CD14-positive monocyte (primary cell): ENCODE data around the gene TMPRSS15. TPM values are rescaled to one million over a fixed set of nuclear protein-coding genes. Genes with fewer than 3 reads are reported as not detected.

Source experiments
- DNase-seq, 3 donors: peaks; one replicate each; pipeline ENCODE4 v3.0.0-alpha.2; 2011 to 2022
- H2AFZ ChIP-seq: 2 replicates; pipeline ENCODE4 v1.6.0; 2012; ENCODE audit warnings: mild to moderate bottlenecking, low read depth, low read length, inconsistent platforms; ENCODE audit not compliant: insufficient read depth, poor library complexity, severe bottlenecking
- H3K27ac ChIP-seq, 2 donors: 1 replicate in 1 of 2; 2 replicates in 1 of 2; pipeline ENCODE4 v1.5.1; 2012 to 2013; ENCODE audit warnings: low read length in 2 of 2, control low read depth in 1 of 2, inconsistent platforms in 1 of 2, low read depth in 1 of 2, mild to moderate bottlenecking in 1 of 2
- H3K27me3 ChIP-seq, 2 donors: one replicate each; pipeline versions ENCODE4 v1.6.0 to v1.6.1; 2011 to 2013; ENCODE audit warnings: low read length in 2 of 2; ENCODE audit not compliant: control insufficient read depth in 2 of 2, insufficient read depth in 2 of 2
- H3K36me3 ChIP-seq, 2 donors: replicated peaks in 1 of 2; 1 replicate in 1 of 2; 2 replicates in 1 of 2; pipeline versions ENCODE4 v1.5.1 to v1.6.1; 2012 to 2013; ENCODE audit warnings: low read length in 2 of 2, control low read depth in 1 of 2, inconsistent platforms in 1 of 2, mild to moderate bottlenecking in 1 of 2; ENCODE audit not compliant: insufficient read depth in 2 of 2, control insufficient read depth in 1 of 2
- H3K4me1 ChIP-seq, 2 donors: 1 replicate in 1 of 2; 2 replicates in 1 of 2; pipeline versions ENCODE4 v1.5.1 to v1.6.1; 2012 to 2013; ENCODE audit warnings: low read length in 2 of 2, control low read depth in 1 of 2, inconsistent platforms in 1 of 2, mild to moderate bottlenecking in 1 of 2, moderate library complexity in 1 of 2; ENCODE audit not compliant: insufficient read depth in 2 of 2, control insufficient read depth in 1 of 2
- H3K4me2 ChIP-seq: replicated peaks from 2 replicates; pipeline ENCODE3; 2012; ENCODE audit warnings: low read length, moderate library complexity, mild to moderate bottlenecking; ENCODE audit not compliant: poor library complexity, severe bottlenecking; ENCODE audit errors: extremely low read depth
- H3K4me3 ChIP-seq, 3 experiments: fragments of 200-600 bp in 1 of 3; sonication (generic) in 1 of 3; replicated peaks in 1 of 3; 1 replicate in 2 of 3; 2 replicates in 1 of 3; pipeline ENCODE4 v1.5.1; 2011 to 2013; ENCODE audit warnings: low read length in 3 of 3, mild to moderate bottlenecking in 3 of 3, control low read depth in 2 of 3, low read depth in 2 of 3, inconsistent platforms in 1 of 3, moderate library complexity in 1 of 3
- H3K79me2 ChIP-seq: 2 replicates; pipeline ENCODE4 v1.6.0; 2012; ENCODE audit warnings: mild to moderate bottlenecking, control low read depth, inconsistent platforms, low read length, moderate library complexity; ENCODE audit not compliant: insufficient read depth
- H3K9ac ChIP-seq: 2 replicates; pipeline ENCODE4 v1.6.0; 2017; ENCODE audit warnings: low read length, mild to moderate bottlenecking; ENCODE audit not compliant: insufficient read depth, poor library complexity, severe bottlenecking
- H3K9me3 ChIP-seq, 2 donors: replicated peaks in 1 of 2; 1 replicate in 1 of 2; 2 replicates in 1 of 2; pipeline versions ENCODE4 v1.5.1 to v1.6.1; 2012 to 2013; ENCODE audit warnings: low read length in 2 of 2, control low read depth in 1 of 2; ENCODE audit not compliant: control insufficient read depth in 1 of 2, insufficient read depth in 1 of 2
- H4K20me1 ChIP-seq: 2 replicates; pipeline ENCODE4 v1.6.0; 2012; ENCODE audit warnings: mild to moderate bottlenecking, low read length, control low read depth, moderate library complexity; ENCODE audit not compliant: insufficient read depth
- H3K27ac Mint-ChIP-seq, 7 donors: one replicate each; pipeline ENCODE4 v1.8.0; 2020; ENCODE audit warnings: mild to moderate bottlenecking in 7 of 7, mixed read lengths in 7 of 7, moderate library complexity in 6 of 7, inconsistent platforms in 2 of 7
- H3K27me3 Mint-ChIP-seq, 3 donors: one replicate each; pipeline ENCODE4 v1.8.0; 2021 to 2022; ENCODE audit warnings: low read depth in 3 of 3, mild to moderate bottlenecking in 3 of 3, mixed read lengths in 3 of 3, moderate library complexity in 3 of 3, inconsistent platforms in 1 of 3
- H3K36me3 Mint-ChIP-seq, 2 donors: one replicate each; pipeline ENCODE4 v1.8.0; 2020; ENCODE audit warnings: mixed read lengths in 2 of 2, inconsistent platforms in 1 of 2, mild to moderate bottlenecking in 1 of 2
- H3K4me1 Mint-ChIP-seq: one replicate; pipeline ENCODE4 v1.8.0; 2020; ENCODE audit warnings: mild to moderate bottlenecking, mixed read lengths
- H3K4me3 Mint-ChIP-seq, 2 donors: one replicate each; pipeline ENCODE4 v1.8.0; 2020; ENCODE audit warnings: mild to moderate bottlenecking in 2 of 2, mixed read lengths in 2 of 2, moderate library complexity in 1 of 2
- H3K9me3 Mint-ChIP-seq, 7 donors: one replicate each; pipeline ENCODE4 v1.8.0; 2020 to 2022; ENCODE audit warnings: mixed read lengths in 7 of 7, mild to moderate bottlenecking in 6 of 7, moderate library complexity in 6 of 7, inconsistent platforms in 2 of 7
- WGBS: methylation state at CpG from one replicate; pipeline ENCODE4 v1.1.5; 2013; ENCODE audit warnings: missing lambda C conversion rate; ENCODE audit not compliant: insufficient coverage; 5-methylcytosine and 5-hydroxymethylcytosine counted together
- intact Hi-C, 2 donors: fragments of 100-400 bp; cut with micrococcal nuclease; formaldehyde crosslinking; loops; one replicate each; pipeline versions ENCODE4 v1.15.0 to v1.15.1; 2023
- polyA plus RNA-seq, 3 donors: library from polyadenylated mRNA; depleted of rRNA in 1 of 3; unstranded in 2 of 3; stranded (reverse) in 1 of 3; fragments of 300-500 nt in 2 of 3; fragments of >200 nt in 1 of 3; fragmentation: Illumina TruSeq in 2 of 3; gene quantifications; 1 replicate in 2 of 3; 2 replicates in 1 of 3; pipeline ENCODE4 v1.2.3, GENCODE V29; 2012 to 2021
- TF ChIP-seq, protein P1 (sequence below): fragments of 200-600 bp; IDR thresholded peaks from one replicate; pipeline ENCODE4 v1.8.0; 2022; ENCODE audit warnings: antibody characterized with exemption, mild to moderate bottlenecking

TMPRSS15 gene
- polyA plus RNA-seq, 3 donors = not detected

DNA sequence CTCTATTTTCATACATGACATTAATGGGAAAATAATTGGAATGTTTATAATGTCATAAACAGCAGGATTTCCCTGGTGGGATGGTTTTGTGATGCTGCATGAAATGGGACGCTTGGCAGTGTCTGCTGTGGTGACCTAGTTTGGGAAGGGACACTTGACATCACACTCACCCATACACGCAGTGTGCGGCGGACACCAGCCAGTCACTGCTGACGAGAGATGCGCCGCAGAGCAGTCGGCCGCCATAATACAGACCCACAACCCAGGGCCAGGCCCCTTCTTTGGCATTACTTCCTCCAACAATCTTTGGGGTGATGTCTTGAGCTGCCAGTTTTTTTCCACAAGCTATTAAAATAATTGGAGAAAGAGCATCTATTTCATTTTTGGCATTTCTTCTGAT, 109.5 kb downstream of the TMPRSS15 start:
- Histone ChIP-seq H3K27me3 (no peaks in the 10 kb centered on the region), H2AFZ (no peak overlapping the region), H3K4me2 (no peak overlapping the region), H3K79me2 (no peaks in the 10 kb centered on the region), H4K20me1 (no peaks in the 10 kb centered on the region), H3K36me3 (no peaks in the 10 kb centered on the region), H3K9me3 (no peaks in the 10 kb centered on the region), H3K4me1 (no peaks in the 10 kb centered on the region), H3K9ac (no peak overlapping the region), H3K4me3 (no peak overlapping the region), H3K27ac (no peak overlapping the region)
- TF ChIP-seq, protein P1, sequence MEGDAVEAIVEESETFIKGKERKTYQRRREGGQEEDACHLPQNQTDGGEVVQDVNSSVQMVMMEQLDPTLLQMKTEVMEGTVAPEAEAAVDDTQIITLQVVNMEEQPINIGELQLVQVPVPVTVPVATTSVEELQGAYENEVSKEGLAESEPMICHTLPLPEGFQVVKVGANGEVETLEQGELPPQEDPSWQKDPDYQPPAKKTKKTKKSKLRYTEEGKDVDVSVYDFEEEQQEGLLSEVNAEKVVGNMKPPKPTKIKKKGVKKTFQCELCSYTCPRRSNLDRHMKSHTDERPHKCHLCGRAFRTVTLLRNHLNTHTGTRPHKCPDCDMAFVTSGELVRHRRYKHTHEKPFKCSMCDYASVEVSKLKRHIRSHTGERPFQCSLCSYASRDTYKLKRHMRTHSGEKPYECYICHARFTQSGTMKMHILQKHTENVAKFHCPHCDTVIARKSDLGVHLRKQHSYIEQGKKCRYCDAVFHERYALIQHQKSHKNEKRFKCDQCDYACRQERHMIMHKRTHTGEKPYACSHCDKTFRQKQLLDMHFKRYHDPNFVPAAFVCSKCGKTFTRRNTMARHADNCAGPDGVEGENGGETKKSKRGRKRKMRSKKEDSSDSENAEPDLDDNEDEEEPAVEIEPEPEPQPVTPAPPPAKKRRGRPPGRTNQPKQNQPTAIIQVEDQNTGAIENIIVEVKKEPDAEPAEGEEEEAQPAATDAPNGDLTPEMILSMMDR = no peak
- H3K4me3 Mint-ChIP-seq = no peak overlapping the region
- H3K27ac Mint-ChIP-seq = no peak overlapping the region
- WGBS = no CpG with 5 or more reads among the region's 9 CpGs
- DNase-seq = no peak
- H3K4me1 Mint-ChIP-seq = no peaks in the 10 kb centered on the region
- no peaks in the 10 kb centered on the region for H3K9me3 Mint-ChIP-seq
- intact Hi-C loops = no loop called here
- no peaks in the 10 kb centered on the region for H3K27me3 Mint-ChIP-seq
- H3K36me3 Mint-ChIP-seq = no peaks in the 10 kb centered on the region

GRCh38 chr21:18289876-18290275, 113.7 kb downstream of the TMPRSS15 start:
- no peak overlapping the region for H3K9ac ChIP-seq
- no CpG with 5 or more reads among the region's 2 CpGs for WGBS
- H3K4me1 Mint-ChIP-seq = no peaks in the 10 kb centered on the region
- TF ChIP-seq, protein P1 = no peak
- H4K20me1 ChIP-seq = no peaks in the 10 kb centered on the region
- H3K27me3 ChIP-seq = no peaks in the 10 kb centered on the region
- no peak overlapping the region for H2AFZ ChIP-seq
- H3K9me3 ChIP-seq = no peaks in the 10 kb centered on the region
- no peak overlapping the region for H3K4me3 Mint-ChIP-seq
- H3K79me2 ChIP-seq = no peaks in the 10 kb centered on the region
- no peaks in the 10 kb centered on the region for H3K36me3 Mint-ChIP-seq
- no peak overlapping the region for H3K27ac ChIP-seq
- H3K27me3 Mint-ChIP-seq = peaks cover 0 to 4% (median 2%) of the 10 kb centered on the region in 3 donors
- DNase-seq = no peak
- intact Hi-C loops = no loop called here
- H3K4me2 ChIP-seq = no peak overlapping the region
- no peaks in the 10 kb centered on the region for H3K36me3 ChIP-seq
- H3K4me1 ChIP-seq = no peaks in the 10 kb centered on the region
- no peaks in the 10 kb centered on the region for H3K9me3 Mint-ChIP-seq
- no peak overlapping the region for H3K4me3 ChIP-seq
- no peak overlapping the region for H3K27ac Mint-ChIP-seq
